Cardiac muscle cell (in vitro differentiated cells and primary cell): ENCODE data around the gene HDAC4. TPM values are rescaled to one million over a fixed set of nuclear protein-coding genes. Genes with fewer than 3 reads are reported as not detected.

Experiments
- DNase-seq, 2 donors: peaks; one replicate each; pipeline versions ENCODE4 v3.0.0 to v3.0.0-alpha.2; 2010 to 2017; ENCODE audit warnings: low read depth in 1 of 2, low spot score in 1 of 2
- H3K27ac ChIP-seq: fragments of 200-600 bp; sonication (generic); 2 replicates; pipeline ENCODE4 v1.5.1; 2016
- H3K27me3 ChIP-seq: fragments of 200-600 bp; sonication (generic); 2 replicates; pipeline ENCODE4 v1.6.0; 2016; ENCODE audit warnings: control low read depth
- H3K36me3 ChIP-seq: fragments of 200-600 bp; sonication (generic); 2 replicates; pipeline ENCODE4 v1.5.1; 2016; ENCODE audit warnings: control low read depth
- H3K4me1 ChIP-seq: fragments of 200-600 bp; sonication (generic); 2 replicates; pipeline ENCODE4 v1.8.1; 2017; ENCODE audit warnings: low read depth, mild to moderate bottlenecking, mixed run types
- H3K4me3 ChIP-seq: fragments of 200-600 bp; sonication (generic); 2 replicates; pipeline ENCODE4 v1.5.1; 2016; ENCODE audit warnings: mild to moderate bottlenecking
- H3K9me3 ChIP-seq: fragments of 200-600 bp; sonication (generic); 2 replicates; pipeline ENCODE4 v1.5.1; 2017; ENCODE audit warnings: low read depth, mild to moderate bottlenecking, control low read depth
- CTCF ChIP-seq: IDR thresholded peaks from 2 replicates; pipeline ENCODE4 v1.5.1; 2012; ENCODE audit warnings: low read depth, mild to moderate bottlenecking, low read length
- polyA plus RNA-seq: library from polyadenylated mRNA; unstranded; fragments of >200 nt; fragmentation: Nextera tagmentation; extraction: Ambion mirVana; gene quantifications from 2 replicates; pipeline ENCODE4 v1.2.1, GENCODE V29; 2016
- total RNA-seq: library from RNA; depleted of rRNA; stranded (reverse); fragments of >200 nt; gene quantifications from 2 replicates; pipeline ENCODE4 v1.2.3, GENCODE V29; 2016

HDAC4 gene
- total and polyA plus RNA-seq, 2 experiments from 2014 or later, result 7.0 to 41.6 TPM

- peak; percentile 53 to 57 for DNase-seq
These were observed 135.8 kb downstream of the HDAC4 start for GRCh38 chr2:239264838-239265651.

GRCh38 chr2:239264492-239264837, 136.4 kb downstream of the HDAC4 start:
- DNase-seq, result peak in 1 of 2 donors; percentile 77
- Histone ChIP-seq H3K4me3 (no peak overlapping the region), H3K36me3 (no peaks in the 10 kb centered on the region), H3K27me3 (no peaks in the 10 kb centered on the region), H3K9me3 (no peaks in the 10 kb centered on the region), H3K4me1 (peaks cover 18% of the 10 kb centered on the region), H3K27ac (peak overlapping the region; percentile 51)
- no peak for TF ChIP-seq CTCF

More at GRCh38 chr2:239264838-239265651, 135.8 kb downstream of the HDAC4 start:
- no peaks in the 10 kb centered on the region for H3K36me3 ChIP-seq
- peaks cover 18% of the 10 kb centered on the region for H3K4me1 ChIP-seq
- no peaks in the 10 kb centered on the region for H3K27me3 ChIP-seq
- no peaks in the 10 kb centered on the region for H3K9me3 ChIP-seq
- H3K4me3 ChIP-seq, result no peak overlapping the region
- peak overlapping the region; percentile 51 for H3K27ac ChIP-seq
- TF ChIP-seq CTCF, result no peak

- H3K27me3 ChIP-seq, result no peaks in the 10 kb centered on the region
- TF ChIP-seq CTCF, result no peak
- H3K36me3 ChIP-seq, result no peaks in the 10 kb centered on the region
- peaks cover 20% of the 10 kb centered on the region for H3K4me1 ChIP-seq
- peak overlapping the region; percentile 51 for H3K27ac ChIP-seq
- DNase-seq, result no peak
- H3K4me3 ChIP-seq, result no peak overlapping the region
- no peaks in the 10 kb centered on the region for H3K9me3 ChIP-seq
These were observed 136.9 kb downstream of the HDAC4 start for GRCh38 chr2:239263669-239264491.

GRCh38 chr2:239263231-239263630, 137.6 kb downstream of the HDAC4 start:
- H3K36me3 ChIP-seq, result no peaks in the 10 kb centered on the region
- no peaks in the 10 kb centered on the region for H3K9me3 ChIP-seq
- H3K27ac ChIP-seq, result no peak overlapping the region
- DNase-seq, result no peak
- no peak for TF ChIP-seq CTCF
- no peaks in the 10 kb centered on the region for H3K27me3 ChIP-seq
- H3K4me1 ChIP-seq, result peaks cover 20% of the 10 kb centered on the region
- H3K4me3 ChIP-seq, result no peak overlapping the region

GRCh38 chr2:239262484-239263230, 138.2 kb downstream of the HDAC4 start:
- no peaks in the 10 kb centered on the region for H3K9me3 ChIP-seq
- H3K27ac ChIP-seq, result no peak overlapping the region
- no peak for TF ChIP-seq CTCF
- DNase-seq, result no peak
- H3K4me1 ChIP-seq, result peaks cover 20% of the 10 kb centered on the region
- H3K4me3 ChIP-seq, result no peak overlapping the region
- H3K36me3 ChIP-seq, result no peaks in the 10 kb centered on the region
- H3K27me3 ChIP-seq, result no peaks in the 10 kb centered on the region
